GM21423 (cell line): Measurements from ENCODE around the gene HIVEP1.

ENCODE experiments used
- ATAC-seq: cut with Tn5 transposase; IDR thresholded peaks from one replicate; pipeline ENCODE4 v1.9.1; 2021; ENCODE audit warnings: mild to moderate bottlenecking, moderate library complexity; ENCODE audit not compliant: unreplicated experiment

HIVEP1 gene

GRCh38 chr6:12012038-12012557 lies at the start of gene HIVEP1:
Gene HIVEP1, plus strand, starts transcription at chr6:12012312. Its CDS starts 3,317 bp downstream, at chr6:12015629.
- ATAC-seq: no peak

GRCh38 chr6:11963756-11964500 lies 48.2 kb upstream of the HIVEP1 start:
- ATAC-seq: no peak

DNA sequence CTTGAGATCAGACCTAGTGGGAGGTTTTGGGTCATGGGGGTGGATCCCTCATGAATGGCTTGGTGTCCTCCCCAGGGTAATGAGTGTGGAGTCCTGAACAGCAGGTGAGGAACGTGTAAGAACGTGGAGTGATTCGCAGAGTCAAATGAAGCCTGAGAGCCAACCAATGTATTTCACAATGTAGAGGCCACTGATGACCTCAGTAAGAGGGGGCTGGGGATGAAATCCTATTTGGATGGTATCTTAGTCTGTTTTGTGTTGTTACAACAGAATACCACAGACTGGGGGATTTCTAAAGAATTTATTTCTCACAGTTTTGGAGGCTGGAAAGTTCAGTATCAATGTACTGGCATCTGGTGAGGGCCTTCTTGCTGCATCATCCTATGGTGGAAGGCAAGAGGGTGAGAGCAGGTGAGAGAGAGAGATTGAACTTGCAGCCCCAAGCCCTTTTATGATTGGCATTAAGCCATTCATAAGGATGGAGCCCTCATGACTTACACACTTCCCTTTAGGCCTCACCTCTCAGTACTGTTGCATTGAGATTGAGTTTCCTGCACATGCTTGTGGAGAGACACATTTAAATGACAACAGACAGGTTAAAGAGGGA lies 47.3 kb upstream of the HIVEP1 start:
- no peak for ATAC-seq

GRCh38 chr6:11965499-11965898 lies 46.6 kb upstream of the HIVEP1 start:
- no peak for ATAC-seq

- ATAC-seq: peak; percentile 84
Observed at GRCh38 chr6:11968241-11968806, 43.8 kb upstream of the HIVEP1 start.

DNA sequence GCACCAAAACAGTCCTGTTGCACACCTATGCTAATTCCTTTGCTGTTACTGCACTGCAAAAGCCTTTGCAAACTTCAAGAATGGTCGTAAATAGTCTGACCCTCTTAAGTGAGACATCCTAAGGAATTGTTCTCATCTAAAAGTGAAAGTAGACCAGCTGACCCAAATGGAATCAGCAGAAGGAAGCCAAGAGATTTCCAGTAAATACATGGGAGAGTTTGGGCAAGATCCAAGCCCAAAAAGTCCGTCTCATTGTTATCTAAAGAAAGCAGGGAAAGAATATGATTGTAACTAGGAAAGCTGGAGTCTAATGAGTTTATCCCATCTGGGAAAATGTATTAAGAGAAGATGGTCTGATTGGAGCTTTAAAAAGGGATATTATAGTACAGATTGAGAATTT lies 43.0 kb upstream of the HIVEP1 start:
- no peak for ATAC-seq

DNA sequence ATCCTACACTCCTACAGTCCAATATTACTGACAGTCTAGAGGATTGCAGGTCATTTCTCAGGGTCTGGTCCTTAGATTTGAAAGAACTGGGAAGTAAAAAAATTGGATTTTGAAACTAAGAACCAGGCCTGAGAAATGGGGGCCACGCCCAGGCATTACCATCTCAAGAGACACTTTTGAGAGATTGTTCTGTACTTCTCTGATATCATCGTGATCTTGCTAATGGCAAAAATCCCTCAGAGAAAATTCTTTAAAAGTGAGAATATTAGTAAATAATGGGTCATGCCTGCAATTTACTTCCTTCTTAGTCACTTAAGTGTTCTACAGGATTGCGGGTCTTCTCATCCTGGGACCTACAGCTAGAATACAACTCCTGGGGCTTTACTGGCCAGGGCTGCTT lies 42.0 kb upstream of the HIVEP1 start:
- no peak for ATAC-seq

- no peak for ATAC-seq
Observed at GRCh38 chr6:11971154-11971553, 41.0 kb upstream of the HIVEP1 start.

- no peak for ATAC-seq
Observed at GRCh38 chr6:11972270-11972669, 39.8 kb upstream of the HIVEP1 start.

- ATAC-seq: no peak
Observed at GRCh38 chr6:11972806-11973205, 39.3 kb upstream of the HIVEP1 start.

- no peak for ATAC-seq
Observed at GRCh38 chr6:11973238-11973637, 38.9 kb upstream of the HIVEP1 start.

DNA sequence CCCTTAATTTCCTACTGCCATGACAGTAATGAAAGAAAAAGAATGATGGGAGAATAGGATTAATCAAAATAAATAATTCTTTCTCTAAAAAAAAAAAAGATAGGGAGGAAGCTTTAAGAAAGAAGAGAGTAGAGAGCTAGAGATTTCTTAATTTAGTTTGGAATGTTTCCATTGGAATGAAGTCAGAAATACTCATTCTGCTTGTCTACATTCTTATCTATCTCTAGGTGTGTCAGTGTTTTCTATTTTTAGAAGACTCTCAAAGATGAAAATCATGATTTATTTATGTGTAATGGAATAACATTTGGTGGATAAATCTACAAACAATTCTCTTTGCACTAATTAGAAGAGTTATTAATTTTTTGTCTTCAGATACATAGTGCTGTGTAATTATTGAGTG lies 38.0 kb upstream of the HIVEP1 start:
- no peak for ATAC-seq

- ATAC-seq: peak; percentile 87
Observed at GRCh38 chr6:11975353-11975977, 36.6 kb upstream of the HIVEP1 start.

- ATAC-seq: no peak
Observed at GRCh38 chr6:11976489-11976888, 35.6 kb upstream of the HIVEP1 start.

GRCh38 chr6:11977193-11977592 lies 34.9 kb upstream of the HIVEP1 start:
- ATAC-seq: no peak

- ATAC-seq: no peak
Observed at GRCh38 chr6:11977738-11978137, 34.4 kb upstream of the HIVEP1 start.

DNA sequence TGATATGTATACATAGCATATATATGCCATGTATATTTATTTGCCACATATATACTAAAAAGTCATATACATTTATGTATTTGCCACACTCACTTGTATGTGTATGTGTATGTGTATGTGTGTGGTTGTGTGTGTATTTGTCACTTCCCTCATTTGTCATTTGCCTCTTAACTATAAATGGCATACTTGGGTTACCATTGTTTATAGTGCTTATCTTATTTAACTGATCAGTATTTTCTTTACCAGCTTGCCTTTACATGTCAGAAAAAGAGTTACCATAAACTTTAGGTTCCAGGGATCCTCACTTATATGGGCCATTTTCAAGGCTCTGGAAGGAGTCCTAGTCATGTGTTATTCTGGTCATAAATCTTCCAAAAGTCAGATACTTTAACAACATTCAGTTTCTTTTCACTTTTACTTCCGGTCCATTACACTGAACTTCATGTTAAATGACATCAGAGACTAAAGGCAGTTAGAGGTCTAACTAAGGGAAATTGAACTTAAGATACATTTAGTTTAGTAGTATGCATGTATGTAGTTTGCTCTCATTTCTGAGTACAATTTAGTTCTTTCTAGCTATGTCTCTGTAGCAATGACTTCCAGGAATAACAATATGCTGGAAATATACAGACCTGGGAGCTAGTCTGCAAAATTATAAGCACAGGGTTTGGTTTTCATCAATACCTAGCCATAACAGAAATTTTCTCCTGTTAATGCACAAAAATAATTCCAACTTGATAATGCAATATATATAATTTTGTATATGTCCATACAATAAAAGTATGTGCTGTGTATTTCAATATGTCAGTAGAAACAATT lies 33.7 kb upstream of the HIVEP1 start:
- no peak for ATAC-seq

DNA sequence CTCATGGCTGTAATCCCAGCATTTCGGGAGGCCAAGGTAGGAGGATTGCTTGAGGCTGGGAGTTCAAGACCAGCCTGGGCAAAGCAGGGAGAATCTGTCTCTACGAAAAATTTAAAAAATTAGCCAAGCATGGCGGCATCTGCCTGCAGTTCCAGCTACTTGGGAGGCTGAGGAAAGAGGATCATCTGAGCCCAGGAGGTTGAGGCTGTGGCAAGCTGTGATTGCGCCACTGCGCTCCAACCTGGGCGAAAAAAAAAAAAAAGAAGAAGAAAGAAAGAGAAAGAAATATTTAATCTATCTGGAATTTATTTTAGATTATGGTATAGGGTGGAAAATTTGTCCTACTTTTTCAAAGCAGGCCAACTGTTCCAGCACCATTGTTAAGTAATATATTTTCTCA lies 32.2 kb upstream of the HIVEP1 start:
- no peak for ATAC-seq

DNA sequence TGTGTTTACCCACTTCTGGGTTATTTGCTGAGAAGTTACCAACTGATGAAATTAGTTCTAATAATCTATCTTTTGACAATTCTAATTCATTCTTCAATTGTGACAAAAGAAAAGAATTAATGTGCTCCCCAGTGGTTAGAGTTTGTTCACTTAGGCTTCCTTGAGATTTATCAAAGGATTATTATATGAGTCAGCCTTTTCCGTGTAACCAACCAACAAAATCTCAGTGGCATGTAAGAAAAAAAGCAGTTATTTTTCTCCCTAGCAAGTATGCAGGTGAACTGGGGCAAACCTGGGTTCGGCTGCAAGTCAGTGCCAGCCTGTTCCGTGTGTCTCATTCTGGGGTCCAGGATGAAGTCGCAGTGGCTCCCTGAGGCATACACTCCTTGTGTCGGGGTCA lies 28.8 kb upstream of the HIVEP1 start:
- no peak for ATAC-seq

DNA sequence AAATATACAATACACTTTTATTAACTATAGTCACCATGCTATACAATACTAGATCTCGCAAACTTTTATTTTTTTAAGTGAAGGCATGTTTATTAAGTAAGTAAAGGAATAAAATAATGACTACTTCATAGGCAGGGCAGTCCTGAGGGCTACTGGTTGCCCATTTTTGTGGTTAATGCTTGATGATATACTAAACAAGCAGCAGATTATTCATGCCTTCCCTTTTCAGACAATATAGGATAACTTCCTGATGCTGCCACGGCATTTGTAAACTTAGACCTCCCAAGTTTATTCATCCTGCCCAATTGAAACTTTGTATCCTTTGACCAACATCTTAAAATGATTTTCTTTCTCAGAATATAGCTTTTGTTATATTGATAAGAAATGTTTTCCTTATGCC lies 24.7 kb upstream of the HIVEP1 start:
- ATAC-seq: no peak

- ATAC-seq: no peak
Observed at GRCh38 chr6:11989386-11989785, 22.7 kb upstream of the HIVEP1 start.
